NT2/D1 (cell line): ENCODE results near the gene BICRAL.

ENCODE experiments used
- DNase-seq: peaks from one replicate; pipeline ENCODE4 v3.0.0-alpha.2; 2011; ENCODE audit warnings: low read depth, low spot score
- H3K27me3 ChIP-seq: 2 replicates; pipeline ENCODE4 v1.6.0; 2011; ENCODE audit warnings: mild to moderate bottlenecking; ENCODE audit not compliant: insufficient read length, insufficient read depth
- H3K36me3 ChIP-seq: 2 replicates; pipeline ENCODE4 v1.6.1; 2011; ENCODE audit warnings: mild to moderate bottlenecking, low read length, mixed read lengths; ENCODE audit not compliant: insufficient read depth, insufficient read length
- H3K4me1 ChIP-seq: 2 replicates; pipeline ENCODE4 v1.5.1; 2011; ENCODE audit not compliant: insufficient read depth, insufficient read length
- H3K4me3 ChIP-seq: 2 replicates; pipeline ENCODE4 v1.5.1; 2011; ENCODE audit warnings: low read depth; ENCODE audit not compliant: insufficient read length
- H3K9ac ChIP-seq: 2 replicates; pipeline ENCODE4 v1.6.0; 2011; ENCODE audit warnings: low read depth; ENCODE audit not compliant: insufficient read length
- H3K9me3 ChIP-seq: 2 replicates; pipeline ENCODE4 v1.5.1; 2011; ENCODE audit warnings: mild to moderate bottlenecking, low read length; ENCODE audit not compliant: insufficient read depth
- SUZ12 ChIP-seq: IDR thresholded peaks from 2 replicates; pipeline ENCODE4 v1.6.1; 2011; ENCODE audit not compliant: insufficient read length, insufficient read depth; ENCODE audit errors: extremely low read depth
- YY1 ChIP-seq: IDR thresholded peaks from 2 replicates; pipeline ENCODE4 v1.6.1; 2011; ENCODE audit not compliant: insufficient read length, insufficient read depth
- ZNF274 ChIP-seq: IDR thresholded peaks from 2 replicates; pipeline ENCODE4 v1.6.1; 2011; ENCODE audit warnings: mild to moderate bottlenecking, low read depth, low read length

BICRAL gene

DNA sequence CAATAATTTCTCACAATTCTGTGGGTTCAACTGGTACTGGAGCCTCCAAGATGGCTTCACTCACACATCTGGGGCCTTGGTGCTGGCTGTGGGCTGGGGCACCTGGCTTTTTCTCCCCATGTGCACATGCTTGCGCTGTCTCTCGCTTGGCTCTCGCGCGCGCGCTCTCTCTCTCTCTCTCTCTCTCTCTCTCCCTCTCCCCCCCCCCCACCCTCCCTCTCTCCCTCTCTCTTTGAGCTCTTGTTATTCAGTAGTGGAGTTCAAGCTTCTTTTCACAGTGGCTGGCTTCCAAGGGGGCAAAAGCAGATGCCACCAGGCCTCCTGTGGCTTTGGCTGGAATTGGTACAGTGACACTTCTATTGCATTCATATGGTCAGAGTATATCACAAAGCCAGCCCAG is 25.1 kb upstream of the BICRAL start:
- Histone ChIP-seq H3K9ac (peak overlapping the region; percentile 36), H3K4me1 (peaks cover 9% of the 10 kb centered on the region), H3K36me3 (no peaks in the 10 kb centered on the region), H3K9me3 (no peaks in the 10 kb centered on the region), H3K4me3 (no peak overlapping the region), H3K27me3 (no peaks in the 10 kb centered on the region)
- TF ChIP-seq YY1 (no peak), SUZ12 (no peak), ZNF274 (no peak)
- no peak for DNase-seq

DNA sequence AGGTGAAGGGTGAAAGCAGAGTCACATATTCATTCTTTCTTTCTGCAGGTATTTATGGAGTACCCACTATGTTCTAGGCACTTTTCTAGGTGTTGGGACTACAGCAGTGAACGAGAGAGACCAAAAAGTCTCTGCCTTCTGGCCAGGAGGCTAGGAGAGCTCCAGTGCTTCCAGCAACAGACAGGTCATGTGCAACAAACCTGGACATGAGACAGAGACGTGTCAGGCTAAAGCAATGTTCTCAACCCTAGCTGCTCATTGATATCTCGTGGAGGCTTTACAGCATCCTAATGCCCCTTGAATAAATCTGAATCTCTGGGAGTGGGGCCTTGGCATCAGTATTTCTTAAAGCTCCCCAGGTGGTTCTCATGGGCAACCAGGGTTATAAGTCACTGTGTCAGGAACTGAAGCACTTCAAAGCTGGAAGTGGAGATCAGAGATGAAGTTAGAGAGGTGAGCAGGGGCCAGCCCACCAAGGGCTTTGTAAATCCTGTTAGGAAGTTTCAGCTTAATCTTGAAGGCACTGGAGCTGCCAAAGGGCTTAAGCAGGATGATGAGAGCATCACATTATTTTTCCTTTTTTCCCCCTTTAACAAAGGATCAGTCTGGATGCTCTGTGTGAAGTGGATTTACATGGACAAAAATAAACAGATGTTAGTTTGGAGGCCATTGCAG is 23.0 kb upstream of the BICRAL start:
- Histone ChIP-seq H3K36me3 (no peaks in the 10 kb centered on the region), H3K4me1 (peaks cover 9% of the 10 kb centered on the region), H3K4me3 (no peak overlapping the region), H3K9me3 (no peaks in the 10 kb centered on the region), H3K9ac (no peak overlapping the region), H3K27me3 (no peaks in the 10 kb centered on the region)
- no peak for DNase-seq
- TF ChIP-seq YY1 (no peak), ZNF274 (no peak), SUZ12 (no peak)

DNA sequence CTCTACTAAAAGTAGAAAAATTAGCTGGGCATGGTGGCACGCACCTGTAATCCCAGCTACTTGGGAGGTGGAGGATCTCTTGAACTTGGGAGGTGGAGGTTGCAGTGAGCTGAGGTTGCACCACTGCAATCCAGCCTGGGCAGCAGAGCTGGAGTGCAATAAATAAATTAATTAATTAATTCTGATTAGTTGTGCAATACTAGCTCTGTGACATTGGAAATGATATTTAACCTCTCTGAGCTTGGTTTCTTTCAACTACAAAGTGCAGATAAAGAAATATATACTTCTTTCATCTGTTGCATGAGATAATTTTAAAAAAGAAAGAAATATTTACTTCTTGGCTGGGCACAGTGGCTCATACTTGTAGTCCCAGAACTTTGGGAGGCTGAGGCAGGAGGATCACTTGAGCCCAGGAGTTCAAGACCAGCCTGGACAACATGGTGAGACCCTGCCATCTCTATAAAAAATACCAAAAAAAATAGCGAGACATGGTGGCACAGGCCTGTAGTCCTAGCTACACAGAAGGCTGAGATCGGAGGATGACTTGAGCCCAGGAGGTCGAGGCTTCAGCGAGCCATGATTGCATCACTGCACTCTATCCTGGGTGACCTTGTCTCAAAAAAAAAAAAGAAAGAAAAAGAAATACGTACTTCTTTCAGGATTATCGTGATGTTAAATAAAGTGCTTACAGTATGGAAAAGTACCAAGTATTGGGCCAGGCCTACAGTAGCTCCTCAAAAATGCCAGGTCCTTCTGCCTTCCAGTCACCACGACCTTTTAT is 20.4 kb upstream of the BICRAL start:
- no peak for TF ChIP-seq ZNF274
- TF ChIP-seq SUZ12 = no peak
- TF ChIP-seq YY1 = no peak
- H3K9ac ChIP-seq = no peak overlapping the region

DNA sequence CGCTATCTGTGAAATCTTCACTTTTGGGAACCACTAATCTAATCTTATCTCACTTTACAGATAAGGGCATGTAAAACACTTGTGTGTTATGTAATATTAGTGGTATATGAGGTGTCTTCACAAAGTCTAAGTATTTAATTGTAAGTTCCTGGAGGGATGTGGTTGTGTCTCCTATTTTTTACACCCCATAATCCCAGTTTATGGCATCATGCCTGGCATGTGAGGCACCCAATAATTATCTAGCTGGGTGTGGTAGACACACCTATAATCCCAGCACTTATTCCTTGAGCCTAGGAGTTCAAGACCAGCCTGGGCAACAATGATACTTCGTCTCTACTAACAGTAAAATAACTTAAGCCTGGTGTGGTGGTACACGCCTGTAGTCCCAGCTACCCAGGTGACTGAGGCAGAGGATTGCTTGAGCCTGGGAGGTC is 19.4 kb upstream of the BICRAL start:
- H3K9me3 ChIP-seq = no peaks in the 10 kb centered on the region
- H3K27me3 ChIP-seq = no peaks in the 10 kb centered on the region
- no peaks in the 10 kb centered on the region for H3K36me3 ChIP-seq
- H3K9ac ChIP-seq = no peak overlapping the region
- DNase-seq = no peak
- TF ChIP-seq YY1 (no peak), ZNF274 (no peak), SUZ12 (no peak)
- H3K4me3 ChIP-seq = no peak overlapping the region
- H3K4me1 ChIP-seq = peaks cover 11% of the 10 kb centered on the region

More for the DNA sequence above, 20.4 kb upstream of the BICRAL start:
- Histone ChIP-seq H3K36me3 (no peaks in the 10 kb centered on the region), H3K27me3 (no peaks in the 10 kb centered on the region), H3K4me3 (no peak overlapping the region), H3K9me3 (no peaks in the 10 kb centered on the region), H3K4me1 (peaks cover 11% of the 10 kb centered on the region)
- no peak for DNase-seq

DNA sequence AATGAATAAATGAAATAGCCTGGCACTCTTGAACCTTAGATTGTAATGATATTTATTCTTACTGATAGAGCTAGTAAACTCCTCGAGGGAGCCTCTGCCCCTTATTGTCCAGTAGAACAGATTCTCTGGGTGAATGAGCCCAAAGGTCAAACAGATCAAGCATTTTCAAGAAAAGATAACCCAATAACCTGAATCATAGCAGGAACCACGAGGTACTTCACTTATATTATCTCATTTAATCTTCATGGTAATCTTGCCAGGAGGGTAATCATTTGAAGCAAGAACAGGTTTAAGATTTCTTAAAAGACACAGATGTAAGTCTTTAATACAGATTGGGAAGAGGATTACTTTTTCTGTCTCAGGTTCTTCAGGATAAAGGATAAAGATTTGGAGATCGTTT is 18.9 kb upstream of the BICRAL start:
- Histone ChIP-seq H3K9ac (no peak overlapping the region), H3K4me1 (peaks cover 8% of the 10 kb centered on the region), H3K9me3 (no peaks in the 10 kb centered on the region), H3K4me3 (no peak overlapping the region), H3K27me3 (no peaks in the 10 kb centered on the region), H3K36me3 (no peaks in the 10 kb centered on the region)
- no peak for DNase-seq
- no peak for TF ChIP-seq SUZ12
- no peak for TF ChIP-seq ZNF274
- TF ChIP-seq YY1 = no peak

DNA sequence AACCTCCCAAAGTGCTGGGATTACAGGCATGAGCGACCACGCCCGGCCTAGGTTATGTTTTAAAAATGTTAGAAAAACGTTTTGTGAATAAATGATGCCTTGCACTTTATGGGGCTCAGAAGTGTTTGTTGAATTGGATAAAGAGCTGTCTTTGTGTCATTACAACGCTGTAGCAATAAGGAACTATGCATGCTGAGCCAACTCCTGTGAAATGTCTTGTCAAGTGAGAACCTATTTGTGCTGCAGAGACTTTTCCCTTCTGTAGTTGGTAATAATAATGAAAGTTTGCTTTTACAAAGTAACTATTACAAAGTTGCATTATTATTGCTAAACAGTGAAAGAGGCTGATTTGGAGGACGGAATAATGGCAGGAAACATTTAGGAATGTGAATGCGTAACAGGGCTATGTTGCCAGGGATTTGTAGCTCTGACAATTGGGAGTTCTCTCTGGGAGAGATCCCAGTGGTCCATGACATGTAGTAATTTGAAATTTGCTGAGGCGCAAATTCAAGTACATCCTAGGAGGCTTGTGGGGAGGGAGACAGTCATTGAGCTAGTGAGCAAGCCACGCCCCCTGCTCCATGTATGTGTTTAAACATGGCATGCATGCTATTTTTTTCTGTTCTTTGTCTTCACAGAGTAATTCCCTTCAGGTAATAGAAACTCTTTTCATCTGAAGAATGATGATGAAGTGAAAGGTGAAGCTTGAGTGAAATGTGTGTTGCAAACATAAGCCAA is 16.8 kb upstream of the BICRAL start:
- no peaks in the 10 kb centered on the region for H3K27me3 ChIP-seq
- H3K36me3 ChIP-seq = no peaks in the 10 kb centered on the region
- no peak for DNase-seq
- no peak overlapping the region for H3K4me3 ChIP-seq
- no peaks in the 10 kb centered on the region for H3K9me3 ChIP-seq
- H3K4me1 ChIP-seq = peaks cover 2% of the 10 kb centered on the region
- H3K9ac ChIP-seq = no peak overlapping the region
- no peak for TF ChIP-seq ZNF274
- TF ChIP-seq SUZ12 = no peak
- TF ChIP-seq YY1 = no peak

DNA sequence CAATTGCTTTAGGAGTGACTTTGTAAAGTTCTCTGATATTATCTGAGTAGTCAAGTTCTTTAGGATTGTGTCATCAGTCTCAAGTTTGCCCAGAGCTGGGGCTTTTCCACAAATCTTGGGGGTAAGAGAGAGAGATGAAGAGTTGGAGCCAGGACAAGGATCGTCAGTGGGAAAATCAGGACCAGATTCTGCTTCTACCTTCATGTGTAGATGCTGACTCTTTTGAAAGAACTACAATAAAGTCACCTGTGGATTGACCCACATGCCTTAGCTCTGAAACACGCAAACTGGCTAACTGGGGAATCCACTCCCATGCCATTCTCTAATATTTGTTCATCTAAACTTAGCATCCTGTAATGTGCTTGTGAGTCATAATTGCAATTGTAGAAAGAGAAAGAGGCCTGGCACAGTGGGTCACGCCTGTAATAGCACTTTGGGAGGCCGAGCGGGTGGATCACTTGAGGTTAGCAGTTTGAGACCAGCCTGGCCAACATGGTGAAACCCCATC is 15.6 kb upstream of the BICRAL start:
- Histone ChIP-seq H3K4me3 (no peak overlapping the region), H3K9ac (no peak overlapping the region), H3K9me3 (no peaks in the 10 kb centered on the region), H3K27me3 (no peaks in the 10 kb centered on the region), H3K36me3 (no peaks in the 10 kb centered on the region), H3K4me1 (peaks cover 2% of the 10 kb centered on the region)
- no peak for DNase-seq
- TF ChIP-seq ZNF274 (no peak), YY1 (no peak), SUZ12 (no peak)
